ENCODE data around the gene TNFRSF9. TPM values are rescaled to one million over a fixed set of nuclear protein-coding genes. Genes with fewer than 3 reads are reported as not detected.
"Not testable (repeated sequence)": the region's sequence is repeated elsewhere in the genome, so short reads cannot be mapped to it uniquely, and the experiment has no call there.

Gene TNFRSF9
- total and polyA plus RNA-seq, 4 donors, result 0.36 to 0.42 TPM; not detected in 2

GRCh38 chr1:7975212-7975865 is 34.7 kb upstream of the TNFRSF9 start:
- H3K4me1 ChIP-seq (ENCODE audit: control insufficient read depth in 1 of 2, insufficient read depth in 2 of 2, low read length in 2 of 2), result no peaks in the 10 kb centered on the region
- H3K27ac ChIP-seq (ENCODE audit: low read depth in 1 of 2, low read length in 2 of 2), result no peak overlapping the region
- DNase-seq, result peak; percentile 66 to 85
- no peaks in the 10 kb centered on the region for H3K9me3 ChIP-seq (ENCODE audit: control insufficient read depth, low read length)
- peak; percentile 91 for ATAC-seq (ENCODE audit: low FRiP score)
- no peak overlapping the region for H3K4me3 ChIP-seq (ENCODE audit: low read length in 2 of 2)
- H3K27me3 ChIP-seq (ENCODE audit: control insufficient read depth in 1 of 2, insufficient read depth in 2 of 2, low read length in 1 of 2), result no peaks in the 10 kb centered on the region
- peaks cover 6% of the 10 kb centered on the region in 2 donors for H3K36me3 ChIP-seq (ENCODE audit: control insufficient read depth in 1 of 2, insufficient read depth in 2 of 2, low read length in 1 of 2)
- intact Hi-C loops (cut with DNase I), result loop anchor here (2.0 to 10.0 kb wide), 2 partner anchors 373 to 589 kb away; no protein-coding TSS in a partner anchor
- WGBS, 2 donors, result 51 to 54% methylated on average over 8 of the region's 8 CpGs

GRCh38 chr1:7973086-7973485 is 32.4 kb upstream of the TNFRSF9 start:
- intact Hi-C loops (cut with DNase I), result loop anchor here in 1 of 2 donors (10.0 kb wide), 1 partner anchor 592 kb away; no protein-coding TSS in a partner anchor
- 71 to 89% methylated on average over 2 of the region's 2 CpGs for WGBS, 2 donors
- Histone ChIP-seq H3K9me3 (ENCODE audit: control insufficient read depth, low read length) (no peaks in the 10 kb centered on the region), H3K27me3 (ENCODE audit: control insufficient read depth in 1 of 2, insufficient read depth in 2 of 2, low read length in 1 of 2) (no peaks in the 10 kb centered on the region), H3K4me3 (ENCODE audit: low read length in 2 of 2) (no peak overlapping the region), H3K4me1 (ENCODE audit: control insufficient read depth in 1 of 2, insufficient read depth in 2 of 2, low read length in 2 of 2) (no peaks in the 10 kb centered on the region), H3K36me3 (ENCODE audit: control insufficient read depth in 1 of 2, insufficient read depth in 2 of 2, low read length in 1 of 2) (peaks cover 2 to 8% of the 10 kb centered on the region in 2 donors), H3K27ac (ENCODE audit: low read depth in 1 of 2, low read length in 2 of 2) (no peak overlapping the region)
- ATAC-seq (ENCODE audit: low FRiP score) (no peak), DNase-seq (no peak)

GRCh38 chr1:7972285-7972684 is 31.6 kb upstream of the TNFRSF9 start:
- DNase-seq, result no peak
- Histone ChIP-seq H3K4me1 (ENCODE audit: control insufficient read depth in 1 of 2, insufficient read depth in 2 of 2, low read length in 2 of 2) (peaks cover 0 to 1% of the 10 kb centered on the region in 2 donors), H3K9me3 (ENCODE audit: control insufficient read depth, low read length) (no peaks in the 10 kb centered on the region), H3K36me3 (ENCODE audit: control insufficient read depth in 1 of 2, insufficient read depth in 2 of 2, low read length in 1 of 2) (peaks cover 2 to 8% of the 10 kb centered on the region in 2 donors), H3K4me3 (ENCODE audit: low read length in 2 of 2) (no peak overlapping the region), H3K27me3 (ENCODE audit: control insufficient read depth in 1 of 2, insufficient read depth in 2 of 2, low read length in 1 of 2) (no peaks in the 10 kb centered on the region), H3K27ac (ENCODE audit: low read depth in 1 of 2, low read length in 2 of 2) (no peak overlapping the region)
- 94 to 95% methylated on average over 5 of the region's 5 CpGs for WGBS, 2 donors
- intact Hi-C loops (cut with DNase I), result loop anchor here in 1 of 2 donors (10.0 kb wide), 1 partner anchor 593 kb away; no protein-coding TSS in a partner anchor
- no peak for ATAC-seq (ENCODE audit: low FRiP score)

- Histone ChIP-seq H3K9me3 (ENCODE audit: control insufficient read depth, low read length) (no peaks in the 10 kb centered on the region), H3K36me3 (ENCODE audit: control insufficient read depth in 1 of 2, insufficient read depth in 2 of 2, low read length in 1 of 2) (peaks cover 2 to 10% of the 10 kb centered on the region in 2 donors), H3K27ac (ENCODE audit: low read depth in 1 of 2, low read length in 2 of 2) (no peak overlapping the region), H3K27me3 (ENCODE audit: control insufficient read depth in 1 of 2, insufficient read depth in 2 of 2, low read length in 1 of 2) (no peaks in the 10 kb centered on the region), H3K4me3 (ENCODE audit: low read length in 2 of 2) (no peak overlapping the region), H3K4me1 (ENCODE audit: control insufficient read depth in 1 of 2, insufficient read depth in 2 of 2, low read length in 2 of 2) (peaks cover 0 to 3% of the 10 kb centered on the region in 2 donors)
- intact Hi-C loops (cut with DNase I), result loop anchor here in 1 of 2 donors (10.0 kb wide), 1 partner anchor 594 kb away; no protein-coding TSS in a partner anchor
- no peak for ATAC-seq (ENCODE audit: low FRiP score)
- no peak for DNase-seq
- 80 to 87% methylated on average over 6 of the region's 6 CpGs for WGBS, 2 donors
Measured at GRCh38 chr1:7971024-7971423, 30.4 kb upstream of the TNFRSF9 start.

- DNase-seq (no peak), ATAC-seq (ENCODE audit: low FRiP score) (no peak)
- Histone ChIP-seq H3K9me3 (ENCODE audit: control insufficient read depth, low read length) (no peaks in the 10 kb centered on the region), H3K27ac (ENCODE audit: low read depth in 1 of 2, low read length in 2 of 2) (no peak overlapping the region), H3K4me3 (ENCODE audit: low read length in 2 of 2) (no peak overlapping the region), H3K4me1 (ENCODE audit: control insufficient read depth in 1 of 2, insufficient read depth in 2 of 2, low read length in 2 of 2) (peaks cover 0 to 3% of the 10 kb centered on the region in 2 donors), H3K36me3 (ENCODE audit: control insufficient read depth in 1 of 2, insufficient read depth in 2 of 2, low read length in 1 of 2) (peaks cover 2 to 12% of the 10 kb centered on the region in 2 donors), H3K27me3 (ENCODE audit: control insufficient read depth in 1 of 2, insufficient read depth in 2 of 2, low read length in 1 of 2) (no peaks in the 10 kb centered on the region)
- WGBS, 2 donors, result 82 to 84% methylated on average over 2 of the region's 2 CpGs
- intact Hi-C loops (cut with DNase I), result loop anchor here in 1 of 2 donors (10.0 kb wide), 1 partner anchor 595 kb away; no protein-coding TSS in a partner anchor
Measured at GRCh38 chr1:7970246-7970645, 29.6 kb upstream of the TNFRSF9 start.

GRCh38 chr1:7967651-7968050 is 27.0 kb upstream of the TNFRSF9 start:
- 82 to 87% methylated on average over 4 of the region's 4 CpGs for WGBS, 2 donors
- H3K9me3 ChIP-seq (ENCODE audit: control insufficient read depth, low read length), result no peaks in the 10 kb centered on the region
- H3K4me3 ChIP-seq (ENCODE audit: low read length in 2 of 2), result no peak overlapping the region
- peaks cover 2 to 12% of the 10 kb centered on the region in 2 donors for H3K36me3 ChIP-seq (ENCODE audit: control insufficient read depth in 1 of 2, insufficient read depth in 2 of 2, low read length in 1 of 2)
- intact Hi-C loops (cut with DNase I), result no loop called here
- H3K27me3 ChIP-seq (ENCODE audit: control insufficient read depth in 1 of 2, insufficient read depth in 2 of 2, low read length in 1 of 2), result no peaks in the 10 kb centered on the region
- no peak for DNase-seq
- H3K27ac ChIP-seq (ENCODE audit: low read depth in 1 of 2, low read length in 2 of 2), result no peak overlapping the region
- peaks cover 0 to 3% of the 10 kb centered on the region in 2 donors for H3K4me1 ChIP-seq (ENCODE audit: control insufficient read depth in 1 of 2, insufficient read depth in 2 of 2, low read length in 2 of 2)
- ATAC-seq (ENCODE audit: low FRiP score), result no peak

GRCh38 chr1:7967196-7967595 is 26.6 kb upstream of the TNFRSF9 start:
- ATAC-seq (ENCODE audit: low FRiP score), result no peak
- no peaks in the 10 kb centered on the region for H3K9me3 ChIP-seq (ENCODE audit: control insufficient read depth, low read length)
- DNase-seq, result no peak
- 69 to 76% methylated on average over 1 of the region's 1 CpG for WGBS, 2 donors
- intact Hi-C loops (cut with DNase I), result no loop called here
- H3K27ac ChIP-seq (ENCODE audit: low read depth in 1 of 2, low read length in 2 of 2), result no peak overlapping the region
- H3K4me1 ChIP-seq (ENCODE audit: control insufficient read depth in 1 of 2, insufficient read depth in 2 of 2, low read length in 2 of 2), result peaks cover 0 to 3% of the 10 kb centered on the region in 2 donors
- H3K36me3 ChIP-seq (ENCODE audit: control insufficient read depth in 1 of 2, insufficient read depth in 2 of 2, low read length in 1 of 2), result peaks cover 2 to 11% of the 10 kb centered on the region in 2 donors
- no peak overlapping the region for H3K4me3 ChIP-seq (ENCODE audit: low read length in 2 of 2)
- no peaks in the 10 kb centered on the region for H3K27me3 ChIP-seq (ENCODE audit: control insufficient read depth in 1 of 2, insufficient read depth in 2 of 2, low read length in 1 of 2)

GRCh38 chr1:7964476-7964875 is 23.8 kb upstream of the TNFRSF9 start:
- Histone ChIP-seq H3K4me3 (ENCODE audit: low read length in 2 of 2) (no peak overlapping the region), H3K4me1 (ENCODE audit: control insufficient read depth in 1 of 2, insufficient read depth in 2 of 2, low read length in 2 of 2) (peaks cover 0 to 3% of the 10 kb centered on the region in 2 donors), H3K9me3 (ENCODE audit: control insufficient read depth, low read length) (no peaks in the 10 kb centered on the region), H3K27ac (ENCODE audit: low read depth in 1 of 2, low read length in 2 of 2) (peak overlapping the region; percentile 9 to 81), H3K36me3 (ENCODE audit: control insufficient read depth in 1 of 2, insufficient read depth in 2 of 2, low read length in 1 of 2) (peaks cover 2 to 6% of the 10 kb centered on the region in 2 donors), H3K27me3 (ENCODE audit: control insufficient read depth in 1 of 2, insufficient read depth in 2 of 2, low read length in 1 of 2) (no peaks in the 10 kb centered on the region)
- no peak for DNase-seq
- WGBS, 2 donors, result 7 to 8% methylated on average over 3 of the region's 3 CpGs
- intact Hi-C loops (cut with DNase I), result no loop called here
- no peak for ATAC-seq (ENCODE audit: low FRiP score)

GRCh38 chr1:7963841-7964240 is 23.2 kb upstream of the TNFRSF9 start:
- ATAC-seq (ENCODE audit: low FRiP score); intact Hi-C loops (cut with DNase I); H3K27me3 ChIP-seq (ENCODE audit: control insufficient read depth in 1 of 2, insufficient read depth in 2 of 2, low read length in 1 of 2); H3K4me3 ChIP-seq (ENCODE audit: low read length in 2 of 2); DNase-seq; H3K9me3 ChIP-seq (ENCODE audit: control insufficient read depth, low read length); H3K4me1 ChIP-seq (ENCODE audit: control insufficient read depth in 1 of 2, insufficient read depth in 2 of 2, low read length in 2 of 2); H3K36me3 ChIP-seq (ENCODE audit: control insufficient read depth in 1 of 2, insufficient read depth in 2 of 2, low read length in 1 of 2): not testable (repeated sequence)
- peak overlapping the region; percentile 9 to 81 for H3K27ac ChIP-seq (ENCODE audit: low read depth in 1 of 2, low read length in 2 of 2)
- WGBS, 2 donors, result 53 to 60% methylated on average over 7 of the region's 7 CpGs
